ENCODE data around the gene HSPBP1.

Gene HSPBP1

DNA sequence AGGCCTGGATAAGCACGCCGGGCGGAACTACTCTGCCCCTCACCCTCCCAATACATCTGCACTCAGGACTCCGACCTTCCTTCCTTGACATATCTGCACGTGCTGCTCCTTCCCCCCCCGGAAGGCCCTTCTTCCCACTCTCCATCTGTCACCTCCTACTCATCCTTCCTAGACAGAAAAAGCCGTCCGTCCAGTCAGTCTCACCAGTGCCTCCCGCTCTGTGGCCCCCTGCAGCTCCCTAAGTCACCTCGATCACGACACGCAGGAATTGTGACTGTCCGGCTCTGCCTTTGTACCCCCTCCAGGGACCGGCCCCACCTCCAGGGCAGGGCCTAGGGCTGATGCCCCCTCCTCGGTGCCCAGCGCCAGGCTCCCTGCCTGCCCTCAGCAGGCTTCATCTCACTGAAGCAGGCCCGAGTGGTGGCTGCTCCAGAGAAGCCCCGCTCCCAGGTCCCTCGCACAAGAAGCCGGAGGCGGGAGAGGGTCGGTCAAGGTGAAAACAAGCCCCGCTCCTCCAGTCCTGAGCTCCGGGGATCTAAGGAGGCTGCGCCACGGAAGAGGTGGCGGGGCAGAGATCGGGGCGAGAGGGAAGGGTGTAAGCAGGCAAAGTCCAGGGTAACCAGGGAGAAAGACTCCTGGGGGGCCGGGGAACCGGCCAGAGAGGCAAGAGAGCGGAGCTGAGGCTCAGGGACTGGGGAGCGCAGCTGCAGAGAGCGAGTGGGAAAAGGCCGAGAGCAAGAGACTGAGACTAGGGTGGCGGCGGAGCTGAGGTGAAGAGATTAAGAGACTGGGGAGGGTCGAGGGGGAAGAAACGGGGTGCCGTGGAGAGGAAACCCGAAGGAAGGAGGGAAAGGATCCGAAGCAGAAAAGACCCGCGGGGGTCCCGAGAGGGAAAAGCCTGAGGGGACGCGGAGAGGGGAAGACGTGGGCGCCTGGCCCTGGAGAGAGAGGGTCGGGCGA, 22.2 kb downstream of the HSPBP1 start:
- FAIRE-seq: peak; percentile 44
- DNase-seq (ENCODE audit: extremely low spot score, insufficient read length, low read depth): no peak

DNA sequence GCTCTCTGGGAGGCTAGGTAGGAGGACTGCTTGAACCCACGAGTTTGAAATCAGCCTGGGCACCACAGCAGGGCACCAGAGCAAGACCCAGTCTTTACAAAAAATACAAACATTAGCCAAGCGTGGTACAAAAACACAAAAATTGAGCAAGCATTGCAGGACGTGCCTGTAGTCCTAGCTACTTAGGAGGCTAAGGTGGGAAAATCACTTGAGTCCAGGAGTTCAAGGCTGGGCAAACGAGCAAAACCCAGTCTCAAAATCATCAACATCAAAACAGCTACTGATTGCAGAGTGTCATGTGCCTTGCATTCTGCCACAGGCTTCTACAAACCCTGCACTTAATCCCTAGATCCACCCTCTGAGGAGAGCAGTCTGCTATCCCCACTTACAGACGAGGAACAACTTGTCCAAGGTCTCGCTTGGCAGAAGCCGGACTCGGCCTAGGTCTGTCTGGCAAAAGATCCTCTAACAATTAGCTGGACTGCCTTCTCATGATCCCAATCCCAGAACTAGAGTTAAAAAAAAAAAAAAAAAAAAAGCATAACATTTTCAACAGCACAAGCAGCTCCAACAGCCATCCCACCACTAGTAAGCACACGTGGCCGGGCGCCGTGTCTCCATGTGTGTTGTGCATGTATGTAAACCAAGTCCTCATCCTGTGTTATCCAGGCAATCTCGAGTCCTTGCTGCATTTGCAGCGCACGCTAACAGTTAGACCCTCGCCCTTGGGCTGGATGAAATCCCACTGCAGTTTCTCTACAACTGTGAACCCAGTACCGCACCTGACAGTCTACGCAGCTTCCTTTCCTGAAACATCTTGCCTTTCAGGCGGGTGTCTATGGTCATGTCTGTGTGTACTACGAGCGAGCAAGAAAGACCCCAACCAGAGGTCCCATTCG, 23.1 kb downstream of the HSPBP1 start:
- DNase-seq (ENCODE audit: extremely low spot score, insufficient read length, low read depth) (no peak), FAIRE-seq (no peak)

DNA sequence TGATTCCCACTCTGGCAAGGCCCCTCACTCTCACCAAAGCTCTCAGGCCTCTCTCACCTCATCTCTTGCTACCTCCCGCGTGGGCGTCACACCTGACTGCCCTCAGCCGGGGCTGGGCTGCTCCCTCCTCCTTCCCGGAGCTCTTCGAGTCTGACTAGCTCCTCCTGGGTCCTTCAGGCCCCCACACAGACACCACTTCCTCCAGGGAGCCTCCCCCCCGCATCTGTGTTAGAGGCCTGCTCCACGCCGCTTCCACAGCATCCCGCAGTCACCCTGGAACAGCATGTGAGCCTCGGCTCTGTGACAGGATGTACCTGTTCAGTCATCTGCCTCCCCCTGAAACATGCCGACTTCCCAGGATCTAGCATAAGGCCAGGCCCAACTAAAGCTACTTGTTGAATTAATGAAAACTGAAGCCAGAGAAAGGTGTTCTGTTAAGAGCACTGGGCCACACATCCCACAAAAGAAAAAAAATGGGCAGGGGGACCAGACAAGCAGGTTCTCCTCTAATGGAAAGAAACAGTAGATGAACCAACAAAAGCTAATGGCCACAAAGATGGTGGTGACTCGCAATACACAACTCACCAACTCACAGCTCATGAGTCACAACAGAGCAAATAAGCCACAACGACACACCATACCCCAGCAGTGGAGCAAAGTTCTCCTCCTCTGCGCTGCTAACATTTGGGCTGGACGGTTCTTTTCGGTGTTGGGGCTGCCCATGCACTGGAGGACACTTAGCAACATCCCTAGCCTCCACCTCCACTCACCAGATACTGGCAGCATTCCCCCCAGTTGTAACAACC, 24.1 kb downstream of the HSPBP1 start:
- FAIRE-seq: peak; percentile 70
- DNase-seq (ENCODE audit: extremely low spot score, insufficient read length, low read depth): no peak

DNA sequence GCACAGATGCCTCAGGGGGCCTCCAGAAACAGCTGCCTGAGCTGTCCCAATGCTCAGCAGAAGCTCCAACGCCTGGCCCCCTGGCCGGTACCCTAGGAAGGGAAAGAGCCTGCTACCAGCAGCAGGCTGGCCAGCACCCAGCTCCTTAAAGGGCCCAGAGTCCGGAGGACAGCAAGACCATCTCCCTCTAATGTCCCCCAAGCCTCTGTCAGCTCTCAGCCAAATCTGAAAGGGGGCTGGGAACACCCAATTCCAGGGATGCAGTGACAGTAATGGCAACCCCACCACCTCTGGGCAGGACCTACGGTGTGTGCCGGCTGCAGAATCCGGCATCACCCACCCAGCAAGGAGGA, 25.3 kb downstream of the HSPBP1 start:
- DNase-seq (ENCODE audit: extremely low spot score, insufficient read length, low read depth): no peak
- FAIRE-seq: no peak

- DNase-seq (ENCODE audit: extremely low spot score, insufficient read length, low read depth) (peak; percentile 55), FAIRE-seq (peak; percentile 92)
These were observed 25.9 kb downstream of the HSPBP1 start for GRCh38 chr19:55253842-55254624.

GRCh38 chr19:55252760-55253663, 26.9 kb downstream of the HSPBP1 start:
- FAIRE-seq (no peak), DNase-seq (ENCODE audit: extremely low spot score, insufficient read length, low read depth) (no peak)

DNA sequence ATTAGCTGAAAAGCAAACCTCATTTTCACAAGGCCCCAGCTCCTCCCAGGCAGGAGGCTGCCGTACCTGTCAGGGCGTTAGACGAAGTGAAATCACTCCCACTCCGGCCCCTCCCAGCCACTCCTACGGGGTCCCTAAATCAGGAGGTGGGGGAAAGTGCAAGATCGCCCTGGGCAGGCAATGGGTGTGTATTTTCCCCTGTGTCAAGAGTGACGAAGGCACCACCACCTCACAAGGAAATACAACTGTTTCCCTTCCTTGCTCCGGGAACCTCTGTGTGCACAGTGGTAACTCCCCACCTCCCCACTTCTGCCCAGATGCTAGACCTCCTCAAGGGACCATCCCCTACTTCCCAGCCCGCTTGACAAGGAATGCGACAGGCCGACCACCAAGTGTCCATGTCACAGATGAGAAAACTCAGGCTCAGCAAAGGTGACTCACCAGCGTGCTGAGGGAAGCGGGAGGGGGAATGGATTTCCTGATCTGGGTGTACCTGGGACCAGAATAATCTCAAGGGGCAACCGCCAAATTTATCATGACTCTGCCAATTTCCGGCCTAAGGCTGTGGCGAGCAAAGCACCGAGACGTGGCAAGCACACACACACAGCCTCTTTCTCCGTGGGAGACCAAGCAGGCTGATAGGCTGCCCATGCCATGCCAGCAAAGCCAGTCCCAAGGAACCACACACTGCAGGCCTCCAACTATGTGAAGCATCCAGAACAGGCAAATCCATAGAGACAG, 28.4 kb downstream of the HSPBP1 start:
- FAIRE-seq (peak; percentile 77), DNase-seq (ENCODE audit: extremely low spot score, insufficient read length, low read depth) (no peak)

DNA sequence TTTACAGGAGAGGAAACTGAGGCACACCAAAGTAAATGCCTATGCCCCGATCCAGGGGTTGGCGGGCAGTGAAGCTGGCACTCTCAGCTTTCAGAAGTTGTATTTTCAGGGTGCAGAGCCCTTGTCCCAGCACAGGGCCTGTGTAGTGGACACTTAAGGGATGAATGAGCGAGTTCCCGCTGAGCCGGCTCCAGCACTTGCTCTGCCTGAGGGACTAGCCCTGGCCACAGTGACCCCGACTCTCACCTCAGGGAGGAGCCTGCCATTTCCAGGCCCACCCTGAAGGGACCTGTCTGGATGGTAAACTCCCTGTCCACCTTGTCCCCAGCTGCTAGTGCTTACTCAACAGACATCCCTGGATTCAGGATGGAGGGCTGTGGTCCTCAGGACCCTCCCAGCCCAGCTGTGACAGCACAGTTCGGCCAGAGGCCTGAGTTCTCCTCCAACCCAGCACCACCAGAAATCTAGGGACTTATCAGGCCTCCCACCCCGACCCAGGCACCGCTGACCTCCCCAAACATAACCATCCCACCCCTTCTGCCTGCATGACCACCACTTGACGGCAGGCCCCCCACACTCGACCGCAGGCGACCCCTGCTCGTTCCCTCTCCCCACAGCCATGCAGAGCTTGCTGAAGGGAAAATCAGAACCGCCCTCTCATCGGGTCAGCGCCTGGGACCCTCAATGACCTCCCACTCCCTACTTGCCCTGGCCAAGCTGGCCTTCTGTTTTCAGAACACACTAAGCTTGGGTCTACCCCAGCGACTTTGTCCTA, 29.5 kb downstream of the HSPBP1 start:
- FAIRE-seq: no peak
- DNase-seq (ENCODE audit: extremely low spot score, insufficient read length, low read depth): no peak

- DNase-seq (ENCODE audit: extremely low spot score, insufficient read length, low read depth): no peak
- FAIRE-seq: no peak
These were observed 30.1 kb downstream of the HSPBP1 start for GRCh38 chr19:55249841-55250240.

DNA sequence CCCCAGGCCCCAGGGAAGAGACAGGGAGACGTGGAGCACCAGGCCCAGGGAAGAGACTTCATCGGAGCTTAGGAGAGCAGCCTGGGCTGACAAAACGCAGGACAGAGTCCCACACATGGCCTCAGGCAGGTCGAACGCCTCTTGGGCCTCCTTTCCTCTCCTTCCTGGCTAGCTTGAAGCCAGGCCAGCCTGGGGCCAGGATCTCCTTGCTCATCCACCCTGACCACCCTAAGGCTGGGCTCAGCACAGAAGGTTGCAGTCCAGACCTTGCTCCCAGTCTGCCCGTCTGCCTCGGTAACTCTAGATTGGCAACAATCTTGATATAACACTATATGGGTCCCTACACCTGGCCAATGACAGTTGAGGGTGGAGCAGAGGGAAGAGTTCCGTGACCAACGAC, 31.2 kb downstream of the HSPBP1 start:
- no peak for FAIRE-seq
- DNase-seq (ENCODE audit: extremely low spot score, insufficient read length, low read depth): no peak

DNA sequence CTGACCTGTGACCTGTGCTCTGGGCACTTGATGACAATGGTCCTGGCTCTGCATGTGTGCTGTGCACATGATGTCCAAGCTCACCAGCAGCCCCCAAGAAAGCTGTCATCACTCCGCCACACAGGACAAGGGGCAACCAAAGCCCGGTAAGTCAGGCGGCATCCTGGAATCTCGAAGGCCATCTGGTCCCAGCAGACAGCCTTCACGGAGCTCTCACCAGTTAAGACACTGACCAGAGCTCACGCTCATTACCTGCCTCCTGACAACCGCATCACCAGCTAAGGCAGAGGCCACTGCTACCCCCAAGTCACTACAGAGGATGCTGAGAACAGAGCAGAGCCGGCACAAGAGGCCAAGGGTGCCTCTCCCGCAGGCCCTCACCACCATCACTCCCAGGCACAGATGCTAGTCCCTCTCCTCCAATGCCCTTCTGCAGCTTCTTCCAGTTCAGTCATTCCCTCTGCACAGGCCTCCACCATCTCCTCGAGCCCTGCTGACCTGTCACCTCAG, 31.7 kb downstream of the HSPBP1 start:
- no peak for FAIRE-seq
- no peak for DNase-seq (ENCODE audit: extremely low spot score, insufficient read length, low read depth)

- DNase-seq (ENCODE audit: extremely low spot score, insufficient read length, low read depth): no peak
- FAIRE-seq: no peak
These were observed 32.2 kb downstream of the HSPBP1 start for GRCh38 chr19:55247621-55248099.

GRCh38 chr19:55246462-55247451, 33.2 kb downstream of the HSPBP1 start:
- no peak for FAIRE-seq
- DNase-seq (ENCODE audit: extremely low spot score, insufficient read length, low read depth): no peak

GRCh38 chr19:55245236-55245904, 34.5 kb downstream of the HSPBP1 start:
- no peak for FAIRE-seq

More at GRCh38 chr19:55245236-55245904, 34.5 kb downstream of the HSPBP1 start:
- DNase-seq (ENCODE audit: extremely low spot score, insufficient read length, low read depth): no peak
